ENCODE data around the gene XXYLT1.

GRCh38 chr3:195145579-195145978 lies 125.4 kb downstream of the XXYLT1 start:
- TF ChIP-seq BHLHE40 (IDR thresholded peaks at IDR 0.05; ENCODE audit: borderline replicate concordance) (no peak), FOXA1 (IDR thresholded peaks at IDR 0.05) (no peak), SP1 (IDR thresholded peaks at IDR 0.05) (no peak)

All from HEK293T (cell line).